HepG2 (cell line): Measurements from ENCODE around the gene PCBP1. TPM values are rescaled to one million over a fixed set of nuclear protein-coding genes. Genes with fewer than 3 reads are reported as not detected.

Experiments
- FOSL2 ChIP-seq: sonication (generic); formaldehyde crosslinking; IDR thresholded peaks from 2 replicates; pipeline ENCODE4 v1.4.0; 2020; ENCODE audit warnings: missing genetic modification reagents
- FOXP4 ChIP-seq: sonication (generic); formaldehyde crosslinking; IDR thresholded peaks from 2 replicates; pipeline ENCODE4 v1.4.0; 2020; ENCODE audit warnings: missing genetic modification reagents
- HNF4G ChIP-seq, 2 experiments: sonication (generic) in 1 of 2; formaldehyde crosslinking in 1 of 2; IDR thresholded peaks; 2 replicates each; pipeline versions ENCODE4 v1.4.0 to v1.6.1; 2011 to 2020; ENCODE audit warnings: borderline replicate concordance in 2 of 2, low read depth in 2 of 2, mild to moderate bottlenecking in 2 of 2, low read length in 1 of 2, missing genetic modification reagents in 1 of 2, moderate library complexity in 1 of 2
- MIER3 ChIP-seq: IDR thresholded peaks from 2 replicates; pipeline ENCODE4 v1.6.1; 2016; ENCODE audit warnings: missing compliant biosample characterization, borderline replicate concordance
- RCOR2 ChIP-seq: IDR thresholded peaks from 2 replicates; pipeline ENCODE4 v1.6.1; 2016; ENCODE audit warnings: missing biosample characterization, missing genetic modification reagents
- ZBED4 ChIP-seq: sonication (generic); formaldehyde crosslinking; IDR thresholded peaks from 2 replicates; pipeline ENCODE4 v1.4.0; 2020; ENCODE audit warnings: missing genetic modification reagents, borderline replicate concordance
- ZFP36L1 ChIP-seq: sonication (generic); formaldehyde crosslinking; IDR thresholded peaks from 2 replicates; pipeline ENCODE4 v1.8.0; 2022; ENCODE audit warnings: mild to moderate bottlenecking, missing genetic modification reagents, moderate library complexity
- ZKSCAN8 ChIP-seq: IDR thresholded peaks from 2 replicates; pipeline ENCODE4 v1.6.1; 2016; ENCODE audit warnings: borderline replicate concordance, missing genetic modification reagents, missing compliant biosample characterization
- ZMYM2 ChIP-seq: sonication (generic); formaldehyde crosslinking; IDR thresholded peaks from 2 replicates; pipeline ENCODE4 v1.8.0; 2022; ENCODE audit warnings: mild to moderate bottlenecking, missing genetic modification reagents
- ZNF235 ChIP-seq: sonication (generic); formaldehyde crosslinking; IDR thresholded peaks from 2 replicates; pipeline ENCODE4 v1.8.1; 2023; ENCODE audit warnings: mild to moderate bottlenecking, missing genetic modification reagents, borderline replicate concordance
- ZNF644 ChIP-seq: IDR thresholded peaks from 2 replicates; pipeline ENCODE4 v1.6.1; 2016; ENCODE audit warnings: low read depth
- ZNF687 ChIP-seq: sonication (generic); formaldehyde crosslinking; IDR thresholded peaks from 2 replicates; pipeline ENCODE4 v1.5.1; 2020; ENCODE audit warnings: mild to moderate bottlenecking, missing genetic modification reagents, moderate library complexity
- ZNF7 ChIP-seq: IDR thresholded peaks from 2 replicates; pipeline ENCODE4 v1.6.1; 2016; ENCODE audit warnings: missing biosample characterization, missing genetic modification reagents
- polyA plus RNA-seq, 8 experiments: library from polyadenylated mRNA; depleted of rRNA in 3 of 8; stranded (reverse) in 7 of 8; unstranded in 1 of 8; fragments of >200 nt; fragmentation: Illumina TruSeq in 4 of 8; extraction: Trizol in 4 of 8; gene quantifications; 2 replicates each; pipeline versions ENCODE4 v1.2.1 to v1.2.3, GENCODE V29; 2011 to 2016; ENCODE audit warnings: low read depth in 4 of 8, missing spikeins in 1 of 8, mixed read lengths in 1 of 8; ENCODE audit not compliant: insufficient read depth in 1 of 8
- total RNA-seq, 5 experiments: library from RNA; depleted of rRNA; stranded (reverse); fragments of >200 nt; fragmentation: Illumina TruSeq; extraction: Trizol; gene quantifications; 2 replicates each; pipeline ENCODE4 v1.2.3, GENCODE V29; 2016; ENCODE audit warnings: low read depth in 1 of 5

The PCBP1 gene
- total and polyA plus RNA-seq, 2 of the 13 experiments (the other 11 are each of a cell fraction or from before 2014, with no cell fraction given), result 32.0 to 137 TPM

- TF ChIP-seq ZBED4 (0 out of 2 replicates have a peak, but pooled peaks have one; percentile 30), ZNF644 (CRISPR knock-in tag) (0 out of 2 replicates have a peak, but pooled peaks have one; percentile 27), FOSL2 (peak; percentile 90), MIER3 (CRISPR knock-in tag) (peak; percentile 21; the same call in 1 of the 2 replicates), FOXP4 (no peak), ZMYM2 (peak; percentile 91), ZNF235 (CRISPR knock-in tag) (no peak), ZKSCAN8 (CRISPR knock-in tag) (peak; percentile 18; the same call in 1 of the 2 replicates), ZNF7 (CRISPR knock-in tag) (no peak), ZNF687 (CRISPR knock-in tag) (no peak), RCOR2 (CRISPR knock-in tag) (peak; percentile 98), HNF4G (IDR thresholded peaks at IDR 0.05; ENCODE audit: borderline replicate concordance, low read depth, low read length) (peak; percentile 40; the same call in 1 of the 2 replicates), HNF4G (CRISPR knock-in tag; IDR thresholded peaks at IDR 0.05; ENCODE audit: borderline replicate concordance, low read depth) (no peak), ZFP36L1 (no peak)
Observed at GRCh38 chr2:70083344-70084156, 3.7 kb upstream of the PCBP1 start (continued).
